GM13976 (cell line): Measurements from ENCODE around the gene WIPF2.

Experiments
- DNase-seq: peaks from one replicate; pipeline ENCODE4 v3.0.0; 2012; ENCODE audit warnings: low spot score
- in situ Hi-C: fragments of 300-500 bp; cut with MboI; formaldehyde crosslinking; loops from one replicate; pipeline ENCODE4 v1.12.0; 2022; ENCODE audit warnings: low sequenced_read_pairs, mixed read lengths, inconsistent platforms; ENCODE audit not compliant: unreplicated experiment
- TF ChIP-seq, protein P1 (sequence below): IDR thresholded peaks from 2 replicates; pipeline ENCODE4 v1.5.1; 2012; ENCODE audit warnings: borderline replicate concordance, mild to moderate bottlenecking; ENCODE audit not compliant: insufficient read depth; ENCODE audit errors: extremely low read depth, missing control alignments, control extremely low read depth

Gene WIPF2

GRCh38 chr17:40268141-40268712 is 49.1 kb downstream of the WIPF2 start:
- no peak for DNase-seq
- in situ Hi-C loops, result no loop called here
- TF ChIP-seq, protein P1, sequence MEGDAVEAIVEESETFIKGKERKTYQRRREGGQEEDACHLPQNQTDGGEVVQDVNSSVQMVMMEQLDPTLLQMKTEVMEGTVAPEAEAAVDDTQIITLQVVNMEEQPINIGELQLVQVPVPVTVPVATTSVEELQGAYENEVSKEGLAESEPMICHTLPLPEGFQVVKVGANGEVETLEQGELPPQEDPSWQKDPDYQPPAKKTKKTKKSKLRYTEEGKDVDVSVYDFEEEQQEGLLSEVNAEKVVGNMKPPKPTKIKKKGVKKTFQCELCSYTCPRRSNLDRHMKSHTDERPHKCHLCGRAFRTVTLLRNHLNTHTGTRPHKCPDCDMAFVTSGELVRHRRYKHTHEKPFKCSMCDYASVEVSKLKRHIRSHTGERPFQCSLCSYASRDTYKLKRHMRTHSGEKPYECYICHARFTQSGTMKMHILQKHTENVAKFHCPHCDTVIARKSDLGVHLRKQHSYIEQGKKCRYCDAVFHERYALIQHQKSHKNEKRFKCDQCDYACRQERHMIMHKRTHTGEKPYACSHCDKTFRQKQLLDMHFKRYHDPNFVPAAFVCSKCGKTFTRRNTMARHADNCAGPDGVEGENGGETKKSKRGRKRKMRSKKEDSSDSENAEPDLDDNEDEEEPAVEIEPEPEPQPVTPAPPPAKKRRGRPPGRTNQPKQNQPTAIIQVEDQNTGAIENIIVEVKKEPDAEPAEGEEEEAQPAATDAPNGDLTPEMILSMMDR, result no peak

- TF ChIP-seq, protein P1, result no peak
- in situ Hi-C loops, result no loop called here
- no peak for DNase-seq
Observed at GRCh38 chr17:40278414-40278813, 59.3 kb downstream of the WIPF2 start.

DNA sequence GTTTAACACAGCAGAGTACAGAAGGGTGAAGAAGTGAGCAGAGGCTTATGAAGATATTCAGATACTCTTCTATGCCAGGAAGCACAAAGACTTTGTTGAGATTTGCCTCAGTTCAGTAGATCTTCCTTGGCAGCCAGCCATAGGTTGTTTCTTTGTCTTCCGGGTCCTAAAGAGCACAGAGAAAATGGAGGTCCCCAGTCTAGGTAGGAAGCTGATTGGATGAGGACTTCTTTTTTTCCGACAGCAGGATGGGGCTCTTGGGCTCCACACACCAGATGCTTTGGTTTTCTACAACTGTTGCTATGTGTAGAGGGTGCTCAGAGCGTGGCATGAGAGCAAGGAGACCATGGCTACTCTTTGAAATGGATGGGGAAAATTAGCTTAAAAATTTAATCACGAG is 60.3 kb downstream of the WIPF2 start:
- in situ Hi-C loops, result no loop called here
- no peak for DNase-seq

GRCh38 chr17:40281663-40282062 is 62.6 kb downstream of the WIPF2 start:
- no peak for DNase-seq
- in situ Hi-C loops, result loop anchor here (10.0 kb wide), 2 partner anchors 77 to 267 kb away; partner anchors contain the start of gene CSF3

More for the DNA sequence above, 60.3 kb downstream of the WIPF2 start:
- TF ChIP-seq, protein P1, result no peak

DNA sequence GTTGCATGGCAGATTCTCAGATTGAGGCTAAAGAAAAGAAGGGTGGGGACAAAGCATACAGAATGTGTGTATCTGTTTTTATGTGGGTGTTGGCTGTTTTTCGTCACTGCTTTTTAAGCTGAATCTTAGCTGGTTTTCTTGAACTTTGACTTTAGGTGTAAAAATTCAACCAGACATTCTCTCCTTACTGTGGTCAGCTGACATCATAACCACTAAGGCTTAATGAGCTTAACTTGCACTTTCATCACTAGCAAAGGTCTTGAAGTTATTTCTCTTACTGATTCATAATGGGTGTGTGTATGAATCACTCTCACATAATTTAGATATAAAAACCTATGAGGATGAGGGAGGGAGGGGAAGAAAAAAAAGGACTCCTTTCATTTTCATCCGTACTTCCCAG is 64.6 kb downstream of the WIPF2 start:
- in situ Hi-C loops, result loop anchor here (10.0 kb wide), 2 partner anchors 79 to 269 kb away; partner anchors contain the start of gene CSF3
- TF ChIP-seq, protein P1, result no peak
- peak; percentile 45 for DNase-seq

More at GRCh38 chr17:40281663-40282062, 62.6 kb downstream of the WIPF2 start:
- TF ChIP-seq, protein P1, result no peak

GRCh38 chr17:40284085-40284713 is 65.1 kb downstream of the WIPF2 start:
- in situ Hi-C loops, result loop anchor here (10.0 kb wide), 2 partner anchors 79 to 269 kb away; partner anchors contain the start of gene CSF3
- DNase-seq, result no peak
- TF ChIP-seq, protein P1, result no peak
